ENCODE measurements around the gene BTAF1. TPM values are rescaled to one million over a fixed set of nuclear protein-coding genes. Genes with fewer than 3 reads are reported as not detected.

BTAF1 gene
- total RNA-seq, 2 donors from 2014 or later: 11.8 to 12.7 TPM

DNA sequence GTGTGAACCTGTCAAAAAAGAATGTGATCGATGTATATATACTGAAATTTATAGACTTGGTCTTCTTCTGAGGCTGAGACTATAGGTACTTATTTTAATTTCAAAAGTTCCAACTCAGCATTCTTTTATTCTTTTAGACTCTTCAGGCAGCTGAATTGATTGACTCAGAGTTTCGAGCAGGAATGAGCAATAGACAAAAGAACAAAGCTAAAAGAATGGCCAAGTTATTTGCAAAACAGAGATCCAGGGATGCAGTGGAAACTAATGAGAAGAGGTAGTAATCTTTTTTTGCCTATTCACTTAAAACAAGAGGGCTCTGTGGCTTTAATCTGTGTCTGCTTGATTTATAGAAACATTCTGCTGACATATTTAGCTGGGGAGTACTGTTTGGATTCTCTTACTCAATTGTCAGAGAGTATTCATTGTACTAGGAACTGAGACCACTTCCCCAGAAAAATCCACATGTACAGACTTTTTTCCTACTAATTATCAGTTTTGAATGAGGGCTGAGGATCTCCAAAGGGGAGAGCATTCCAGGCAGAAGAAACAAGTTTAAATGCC lies 30.1 kb downstream of the BTAF1 start:
- Histone ChIP-seq H3K9me3 (no peaks in the 10 kb centered on the region), H3K27ac (no peak overlapping the region), H3K4me1 (no peaks in the 10 kb centered on the region), H3K4me3 (no peak overlapping the region), H3K36me3 (peaks cover 52% of the 10 kb centered on the region), H3K27me3 (no peaks in the 10 kb centered on the region)
- no peak for DNase-seq (ENCODE audit: low spot score)
- TF ChIP-seq, protein P1, sequence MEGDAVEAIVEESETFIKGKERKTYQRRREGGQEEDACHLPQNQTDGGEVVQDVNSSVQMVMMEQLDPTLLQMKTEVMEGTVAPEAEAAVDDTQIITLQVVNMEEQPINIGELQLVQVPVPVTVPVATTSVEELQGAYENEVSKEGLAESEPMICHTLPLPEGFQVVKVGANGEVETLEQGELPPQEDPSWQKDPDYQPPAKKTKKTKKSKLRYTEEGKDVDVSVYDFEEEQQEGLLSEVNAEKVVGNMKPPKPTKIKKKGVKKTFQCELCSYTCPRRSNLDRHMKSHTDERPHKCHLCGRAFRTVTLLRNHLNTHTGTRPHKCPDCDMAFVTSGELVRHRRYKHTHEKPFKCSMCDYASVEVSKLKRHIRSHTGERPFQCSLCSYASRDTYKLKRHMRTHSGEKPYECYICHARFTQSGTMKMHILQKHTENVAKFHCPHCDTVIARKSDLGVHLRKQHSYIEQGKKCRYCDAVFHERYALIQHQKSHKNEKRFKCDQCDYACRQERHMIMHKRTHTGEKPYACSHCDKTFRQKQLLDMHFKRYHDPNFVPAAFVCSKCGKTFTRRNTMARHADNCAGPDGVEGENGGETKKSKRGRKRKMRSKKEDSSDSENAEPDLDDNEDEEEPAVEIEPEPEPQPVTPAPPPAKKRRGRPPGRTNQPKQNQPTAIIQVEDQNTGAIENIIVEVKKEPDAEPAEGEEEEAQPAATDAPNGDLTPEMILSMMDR (IDR thresholded peaks at IDR 0.05): no peak

DNA sequence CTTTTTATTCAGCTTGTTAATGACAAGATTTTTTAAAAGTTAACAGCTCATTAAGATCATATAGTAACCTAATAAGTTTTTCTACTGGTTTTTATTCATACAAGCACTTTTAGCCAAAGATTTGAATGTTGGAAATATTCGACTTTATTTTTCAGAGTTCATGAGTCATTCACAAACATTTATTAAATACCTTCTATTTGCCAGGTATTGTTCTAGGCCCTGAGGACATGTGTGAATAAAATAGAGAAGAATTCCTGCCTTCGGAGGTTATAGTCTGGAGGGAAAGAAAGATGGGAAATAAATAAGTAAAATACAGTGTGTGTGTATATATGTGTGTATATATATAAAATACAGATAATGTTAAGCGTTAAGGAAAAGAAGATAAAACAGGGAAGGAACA lies 31.5 kb downstream of the BTAF1 start:
- Histone ChIP-seq H3K9me3 (no peaks in the 10 kb centered on the region), H3K27ac (no peak overlapping the region), H3K4me1 (no peaks in the 10 kb centered on the region), H3K4me3 (no peak overlapping the region), H3K27me3 (no peaks in the 10 kb centered on the region), H3K36me3 (peaks cover 65% of the 10 kb centered on the region)
- TF ChIP-seq, protein P1 (IDR thresholded peaks at IDR 0.05): no peak
- no peak for DNase-seq (ENCODE audit: low spot score)

DNA sequence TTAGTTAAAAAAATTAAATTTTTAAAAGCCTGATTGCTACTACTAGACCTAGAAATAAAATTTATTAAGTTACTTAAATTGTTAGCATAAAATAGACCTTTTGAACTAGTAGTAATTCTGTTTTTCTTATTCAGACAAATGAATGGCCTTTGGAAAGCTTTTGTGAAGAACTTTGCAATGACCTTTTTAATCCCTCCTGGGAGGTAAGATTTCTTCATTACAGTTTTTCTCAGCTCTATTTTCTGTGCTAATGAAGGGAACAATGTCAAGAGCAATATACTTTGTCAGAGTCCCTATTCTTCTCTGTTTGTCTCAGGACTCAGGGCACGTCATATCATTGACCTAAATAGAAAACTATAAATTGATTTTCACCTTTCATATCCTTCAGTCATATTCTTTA lies 33.5 kb downstream of the BTAF1 start:
- DNase-seq (ENCODE audit: low spot score): no peak
- H3K36me3 ChIP-seq: peaks cover 74% of the 10 kb centered on the region

DNA sequence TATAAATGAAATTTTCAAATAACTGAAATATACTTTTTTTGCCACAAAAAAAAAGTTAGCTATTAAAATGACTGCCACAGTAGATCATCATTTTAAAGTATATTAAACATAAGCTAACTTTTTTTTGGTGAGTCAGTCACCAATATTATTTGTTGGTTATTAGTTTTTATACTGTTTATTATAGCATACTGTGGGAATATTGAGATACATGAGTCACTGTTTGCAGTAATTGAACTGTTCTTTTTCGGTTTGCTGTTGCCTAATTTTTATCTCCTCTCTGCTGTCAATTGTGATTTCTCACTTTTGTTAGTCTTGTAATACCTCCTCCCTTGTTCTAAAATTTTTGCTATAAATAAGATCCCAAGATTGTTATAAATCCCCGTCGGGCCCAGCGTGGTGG lies 45.7 kb downstream of the BTAF1 start:
- Histone ChIP-seq H3K4me1 (no peaks in the 10 kb centered on the region), H3K9me3 (no peaks in the 10 kb centered on the region), H3K27ac (no peak overlapping the region), H3K27me3 (no peaks in the 10 kb centered on the region), H3K4me3 (no peak overlapping the region), H3K36me3 (peaks cover 25% of the 10 kb centered on the region)
- TF ChIP-seq, protein P1 (IDR thresholded peaks at IDR 0.05): no peak
- DNase-seq (ENCODE audit: low spot score): no peak

More for the DNA sequence above, 33.5 kb downstream of the BTAF1 start:
- Histone ChIP-seq H3K4me3 (no peak overlapping the region), H3K9me3 (no peaks in the 10 kb centered on the region), H3K4me1 (no peaks in the 10 kb centered on the region), H3K27ac (no peak overlapping the region), H3K27me3 (no peaks in the 10 kb centered on the region)
- TF ChIP-seq, protein P1 (IDR thresholded peaks at IDR 0.05): no peak

DNA sequence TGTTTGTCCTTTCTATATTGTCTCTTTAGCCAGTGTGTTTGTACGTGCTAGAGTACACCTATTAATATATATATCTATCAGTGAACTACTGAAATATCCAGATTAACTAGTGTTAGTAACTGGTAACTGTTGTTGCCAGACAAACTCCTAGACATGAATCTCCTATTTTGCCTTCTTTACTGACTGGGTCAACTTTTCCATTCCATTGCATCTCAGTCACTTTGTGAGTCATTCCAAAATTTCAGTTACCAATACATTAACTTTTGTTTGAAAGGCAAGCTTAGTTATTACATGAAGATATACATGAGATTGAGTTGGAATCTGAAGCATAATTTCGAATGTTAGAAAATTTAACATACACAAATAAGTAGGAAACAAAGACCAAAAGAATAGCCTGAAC lies 51.4 kb downstream of the BTAF1 start:
- Histone ChIP-seq H3K27me3 (no peaks in the 10 kb centered on the region), H3K4me1 (peaks cover 0 to 3% of the 10 kb centered on the region in 2 donors), H3K4me3 (no peak overlapping the region), H3K36me3 (peaks cover 6% of the 10 kb centered on the region), H3K27ac (no peak overlapping the region), H3K9me3 (no peaks in the 10 kb centered on the region)
- DNase-seq (ENCODE audit: low spot score): no peak
- TF ChIP-seq, protein P1 (IDR thresholded peaks at IDR 0.05): no peak

DNA sequence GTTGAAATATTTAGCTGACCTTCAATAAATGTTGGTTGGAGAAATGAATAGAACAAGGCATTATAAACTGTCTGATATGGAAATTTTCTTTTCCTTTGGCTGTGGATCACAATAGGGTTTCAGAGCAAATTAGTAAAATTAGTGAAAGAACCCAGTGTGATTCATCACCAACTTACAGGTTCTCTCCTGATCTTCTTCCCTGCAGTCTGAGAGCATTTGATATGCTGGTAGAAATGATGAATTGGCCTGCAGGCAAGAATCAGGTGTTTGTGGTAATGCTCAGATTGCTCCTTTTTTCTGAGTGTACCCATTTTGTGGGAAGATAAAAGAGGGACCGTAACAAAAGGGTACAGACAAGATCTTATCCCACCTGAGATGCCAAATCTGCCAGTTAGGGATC lies 51.9 kb downstream of the BTAF1 start:
- TF ChIP-seq, protein P1 (IDR thresholded peaks at IDR 0.05): no peak
- Histone ChIP-seq H3K27me3 (no peaks in the 10 kb centered on the region), H3K4me1 (peaks cover 0 to 3% of the 10 kb centered on the region in 2 donors), H3K36me3 (peaks cover 6% of the 10 kb centered on the region), H3K9me3 (no peaks in the 10 kb centered on the region), H3K4me3 (no peak overlapping the region), H3K27ac (no peak overlapping the region)
- no peak for DNase-seq (ENCODE audit: low spot score)
